Activated naive CD8-positive, alpha-beta T cell treated with anti-CD3 and anti-CD28 coated beads, Interleukin-2, amount 50 U/mL, for 24 hours (primary cell): ENCODE measurements around the gene CHRNA7.

Experiments used
- ATAC-seq: fragments of 150-1000 bp; cut with Tn5 transposase; one replicate; pipeline ENCODE4 v1.10.0; 2021
- DNase-seq: peaks from one replicate; pipeline ENCODE4 v3.0.0; 2021
- H3K27ac Mint-ChIP-seq: one replicate; pipeline ENCODE4 v1.8.0; 2021; ENCODE audit warnings: mild to moderate bottlenecking, mixed read lengths
- H3K27me3 Mint-ChIP-seq: one replicate; pipeline ENCODE4 v1.8.0; 2021; ENCODE audit warnings: mixed read lengths
- H3K36me3 Mint-ChIP-seq: one replicate; pipeline ENCODE4 v1.8.0; 2021; ENCODE audit warnings: low read depth, mixed read lengths
- H3K4me1 Mint-ChIP-seq: one replicate; pipeline ENCODE4 v1.8.0; 2021; ENCODE audit warnings: mixed read lengths
- H3K4me3 Mint-ChIP-seq: one replicate; pipeline ENCODE4 v1.8.0; 2021; ENCODE audit warnings: mild to moderate bottlenecking, moderate library complexity, mixed read lengths
- H3K9me3 Mint-ChIP-seq: one replicate; pipeline ENCODE4 v1.8.0; 2021; ENCODE audit warnings: mixed read lengths

Gene CHRNA7

DNA sequence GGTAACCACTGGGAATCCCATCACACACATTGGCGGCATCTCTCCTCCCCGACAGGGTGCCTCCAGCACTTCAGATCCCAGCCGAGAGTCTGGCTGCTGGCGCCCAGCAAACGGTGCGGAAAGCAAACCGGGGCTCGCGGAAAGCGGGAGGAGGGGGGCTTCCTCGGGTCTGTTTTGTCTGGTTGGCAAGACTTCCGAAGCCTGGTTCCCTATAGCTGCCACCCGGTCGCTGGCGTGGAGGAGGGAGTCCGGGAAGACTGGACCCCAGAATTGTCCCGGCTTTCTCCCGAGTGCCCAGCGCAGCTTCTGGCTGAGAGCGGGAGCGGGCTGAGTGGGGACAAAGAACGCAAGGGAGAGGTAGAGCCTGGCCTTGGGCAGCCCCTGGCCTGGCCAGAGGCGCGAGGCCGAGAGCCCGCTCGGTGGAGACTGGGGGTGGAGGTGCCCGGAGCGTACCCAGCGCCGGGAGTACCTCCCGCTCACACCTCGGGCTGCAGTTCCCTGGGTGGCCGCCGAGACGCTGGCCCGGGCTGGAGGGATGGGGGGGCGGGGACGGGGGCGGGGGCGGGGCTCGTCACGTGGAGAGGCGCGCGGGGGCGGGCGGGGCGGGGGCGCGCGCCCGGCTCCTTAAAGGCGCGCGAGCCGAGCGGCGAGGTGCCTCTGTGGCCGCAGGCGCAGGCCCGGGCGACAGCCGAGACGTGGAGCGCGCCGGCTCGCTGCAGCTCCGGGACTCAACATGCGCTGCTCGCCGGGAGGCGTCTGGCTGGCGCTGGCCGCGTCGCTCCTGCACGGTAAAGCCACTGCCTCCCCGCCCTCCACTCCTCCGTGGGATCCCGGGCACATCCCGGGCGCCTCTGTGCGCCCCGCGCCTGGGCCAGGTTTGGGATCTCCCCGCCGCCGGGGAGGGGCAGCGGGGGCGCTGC, at the start of gene CHRNA7:
TSS of gene CHRNA7 (plus strand) at position 654 of the 920 bp plus-strand sequence. CDS start at position 734, 80 bp downstream.
- H3K36me3 Mint-ChIP-seq: no peaks in the 10 kb centered on the region
- peaks cover 2% of the 10 kb centered on the region for H3K4me1 Mint-ChIP-seq
- peaks cover 61% of the 10 kb centered on the region for H3K27me3 Mint-ChIP-seq
- ATAC-seq (peak; percentile 72), DNase-seq (peak; percentile 18)
- peak within 1 kb of the TSS; percentile 37 for H3K4me3 Mint-ChIP-seq
- no peak within 1 kb of the TSS for H3K27ac Mint-ChIP-seq
- H3K9me3 Mint-ChIP-seq: no peaks in the 10 kb centered on the region

DNA sequence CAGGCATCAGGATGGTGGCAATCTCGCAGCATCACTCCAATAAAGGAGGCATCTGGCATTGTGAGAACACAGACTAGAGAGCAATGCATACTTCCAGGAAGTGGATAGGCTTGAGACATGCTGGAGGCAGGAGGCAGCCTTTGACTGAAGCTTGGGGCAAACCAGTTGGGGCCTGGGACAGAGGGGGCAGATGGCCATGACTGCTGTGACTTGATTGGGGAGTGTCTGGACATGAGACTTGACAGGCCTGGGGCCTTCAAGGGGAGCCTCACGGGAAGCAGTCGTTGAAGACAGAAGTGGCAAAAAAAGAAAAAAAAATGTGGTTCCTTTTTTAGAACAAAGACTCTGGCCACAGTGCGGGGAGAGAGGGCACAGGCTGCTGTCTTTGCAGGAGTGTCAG, 44.7 kb upstream of the CHRNA7 start:
- Mint-ChIP-seq H3K4me1 (peaks cover 5% of the 10 kb centered on the region), H3K27me3 (peaks cover 2% of the 10 kb centered on the region), H3K27ac (no peak overlapping the region), H3K36me3 (no peaks in the 10 kb centered on the region), H3K4me3 (no peak overlapping the region), H3K9me3 (no peaks in the 10 kb centered on the region)
- no peak for DNase-seq
- ATAC-seq: no peak

- Mint-ChIP-seq H3K27ac (no peak overlapping the region), H3K4me1 (no peaks in the 10 kb centered on the region), H3K4me3 (no peak overlapping the region), H3K9me3 (no peaks in the 10 kb centered on the region), H3K36me3 (no peaks in the 10 kb centered on the region), H3K27me3 (peaks cover 4% of the 10 kb centered on the region)
- ATAC-seq: no peak
- DNase-seq: no peak
Observed at GRCh38 chr15:31993062-31993461, 37.3 kb upstream of the CHRNA7 start.

DNA sequence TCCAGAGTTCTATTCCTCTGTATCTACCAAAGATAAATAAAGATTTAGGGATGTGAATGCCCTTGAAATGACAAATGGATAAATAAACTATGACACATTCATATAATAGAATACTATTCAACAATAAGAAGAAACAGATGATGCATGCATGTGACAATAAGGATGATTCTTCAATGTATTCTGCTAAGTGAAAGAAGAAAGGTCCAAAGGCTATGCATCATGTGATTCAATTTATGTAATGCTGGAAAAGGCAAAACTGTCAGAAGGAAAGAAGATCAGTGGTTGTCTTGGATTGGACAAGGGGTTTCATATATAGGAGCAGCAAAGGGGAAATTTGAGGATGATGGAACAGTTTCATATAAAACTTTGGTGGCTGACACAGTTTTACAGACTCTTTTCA, 32.6 kb upstream of the CHRNA7 start:
- H3K27ac Mint-ChIP-seq: no peak overlapping the region
- no peak for DNase-seq
- no peak for ATAC-seq
- H3K27me3 Mint-ChIP-seq: peaks cover 10% of the 10 kb centered on the region
- H3K36me3 Mint-ChIP-seq: no peaks in the 10 kb centered on the region
- no peaks in the 10 kb centered on the region for H3K4me1 Mint-ChIP-seq
- no peak overlapping the region for H3K4me3 Mint-ChIP-seq
- H3K9me3 Mint-ChIP-seq: no peaks in the 10 kb centered on the region

DNA sequence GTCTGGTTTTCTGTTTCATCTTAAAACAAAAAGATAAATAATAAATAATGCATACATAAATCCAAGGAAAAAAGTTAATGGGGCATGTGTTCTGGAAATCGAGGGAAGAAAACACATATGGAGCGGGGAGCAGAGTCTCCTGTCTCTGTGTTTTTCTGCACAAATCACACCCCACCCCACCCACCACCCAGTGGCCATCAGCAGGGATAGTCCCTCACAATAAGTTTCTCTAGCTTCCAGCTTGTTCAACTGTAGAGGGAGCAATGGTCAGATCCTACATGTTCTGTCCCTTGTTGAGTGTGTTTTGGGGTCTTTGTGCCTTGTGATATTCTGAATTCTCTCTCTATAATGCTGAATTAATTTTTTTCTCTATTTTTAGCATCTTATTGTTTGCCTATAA, 26.8 kb upstream of the CHRNA7 start:
- Mint-ChIP-seq H3K4me1 (no peaks in the 10 kb centered on the region), H3K36me3 (no peaks in the 10 kb centered on the region), H3K9me3 (no peaks in the 10 kb centered on the region), H3K27me3 (peaks cover 17% of the 10 kb centered on the region), H3K27ac (no peak overlapping the region), H3K4me3 (no peak overlapping the region)
- DNase-seq: no peak
- ATAC-seq: no peak

DNA sequence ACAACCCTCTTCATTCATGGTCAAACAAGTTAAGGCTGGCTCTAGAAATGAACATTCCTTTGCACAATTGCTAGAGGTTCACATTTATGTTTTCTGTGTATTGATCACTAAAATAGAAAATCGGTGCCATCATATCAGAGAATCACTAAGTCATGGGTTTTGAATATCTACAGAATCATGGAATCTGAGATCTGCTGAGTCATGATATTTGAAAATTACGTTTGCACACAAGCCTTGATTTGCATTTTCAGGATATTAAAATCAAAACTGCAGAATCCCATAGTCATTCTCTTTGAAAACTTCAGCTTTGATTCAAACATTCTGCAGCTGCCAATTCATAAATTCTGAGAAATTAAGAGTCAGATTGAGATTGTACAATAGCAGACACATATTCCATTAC, 26.1 kb upstream of the CHRNA7 start:
- Mint-ChIP-seq H3K36me3 (no peaks in the 10 kb centered on the region), H3K4me1 (no peaks in the 10 kb centered on the region), H3K4me3 (no peak overlapping the region), H3K27me3 (peaks cover 21% of the 10 kb centered on the region), H3K27ac (no peak overlapping the region), H3K9me3 (no peaks in the 10 kb centered on the region)
- DNase-seq: no peak
- no peak for ATAC-seq

DNA sequence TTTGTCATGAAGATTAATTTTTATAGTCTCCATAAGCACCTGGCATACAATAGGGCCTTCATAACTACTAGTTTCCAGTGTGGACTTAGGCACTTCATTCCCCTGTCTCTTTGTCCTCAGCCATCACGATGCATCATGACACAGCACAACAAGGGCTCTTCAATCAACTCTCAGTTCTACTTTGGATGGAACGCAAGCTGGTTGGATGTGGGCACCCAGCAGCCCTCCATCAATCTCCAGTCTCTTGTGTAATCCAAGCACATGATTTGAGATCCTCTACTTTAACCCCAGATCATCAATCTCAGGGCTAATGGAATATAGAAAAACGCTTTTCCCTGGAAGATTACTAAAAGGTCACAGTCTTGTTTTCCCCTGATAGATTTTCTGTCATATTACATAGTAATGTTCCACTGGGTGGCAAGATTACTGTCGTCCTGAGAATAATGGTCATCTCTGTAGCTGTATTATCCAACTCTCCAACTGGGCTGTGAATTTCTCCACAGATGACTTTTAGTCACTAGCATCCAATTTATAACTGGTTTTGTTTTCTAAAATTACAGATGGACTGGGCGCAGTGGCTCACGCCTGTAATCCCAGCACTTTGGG, 22.9 kb upstream of the CHRNA7 start:
- Mint-ChIP-seq H3K36me3 (no peaks in the 10 kb centered on the region), H3K27ac (no peak overlapping the region), H3K4me1 (no peaks in the 10 kb centered on the region), H3K4me3 (no peak overlapping the region), H3K27me3 (peaks cover 18% of the 10 kb centered on the region), H3K9me3 (no peaks in the 10 kb centered on the region)
- DNase-seq (no peak), ATAC-seq (no peak)

DNA sequence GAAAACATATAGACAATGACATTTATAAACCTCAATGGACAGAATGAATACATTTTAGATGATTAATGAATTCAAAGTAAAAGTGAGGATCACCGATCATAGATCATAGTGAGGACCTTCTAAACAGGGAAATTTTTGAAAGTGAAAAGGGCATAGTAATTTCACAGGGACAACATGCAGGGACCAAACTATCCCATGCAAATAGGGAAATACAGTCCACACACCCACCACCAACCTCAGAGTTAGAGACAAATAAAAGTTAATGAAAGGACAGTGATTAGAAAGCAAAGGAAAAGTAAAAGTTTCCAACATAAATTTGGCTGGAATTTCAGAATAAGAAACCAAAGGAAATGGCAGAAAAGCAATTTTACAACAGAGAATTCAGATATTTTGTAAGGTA, 15.4 kb upstream of the CHRNA7 start:
- Mint-ChIP-seq H3K27me3 (peaks cover 13% of the 10 kb centered on the region), H3K27ac (no peak overlapping the region), H3K4me1 (no peaks in the 10 kb centered on the region)

DNA sequence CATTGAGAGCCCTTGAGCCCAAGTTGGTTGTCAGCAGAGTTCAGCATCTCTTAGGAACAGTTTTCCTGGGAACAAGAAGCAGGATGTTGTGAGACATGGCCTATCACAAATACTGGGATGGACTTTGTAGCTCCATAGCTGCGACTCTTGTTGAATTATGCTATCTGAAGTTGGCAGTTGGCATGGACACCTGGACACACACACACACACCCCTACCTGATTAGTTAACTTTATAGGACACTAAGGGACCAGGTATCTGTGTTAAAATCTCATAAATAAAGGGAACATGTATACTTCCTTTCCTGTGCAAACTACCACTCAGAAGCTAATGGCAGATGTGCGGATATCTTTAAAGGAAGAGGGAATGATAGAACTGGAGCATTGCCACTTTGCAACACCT, 10.2 kb upstream of the CHRNA7 start:
- DNase-seq (no peak), ATAC-seq (no peak)
- Mint-ChIP-seq H3K36me3 (no peaks in the 10 kb centered on the region), H3K9me3 (no peaks in the 10 kb centered on the region), H3K4me1 (no peaks in the 10 kb centered on the region), H3K27ac (no peak overlapping the region), H3K27me3 (peaks cover 12% of the 10 kb centered on the region), H3K4me3 (no peak overlapping the region)

More for the DNA sequence above, 15.4 kb upstream of the CHRNA7 start:
- DNase-seq (no peak), ATAC-seq (no peak)
- Mint-ChIP-seq H3K9me3 (no peaks in the 10 kb centered on the region), H3K4me3 (no peak overlapping the region), H3K36me3 (no peaks in the 10 kb centered on the region)

DNA sequence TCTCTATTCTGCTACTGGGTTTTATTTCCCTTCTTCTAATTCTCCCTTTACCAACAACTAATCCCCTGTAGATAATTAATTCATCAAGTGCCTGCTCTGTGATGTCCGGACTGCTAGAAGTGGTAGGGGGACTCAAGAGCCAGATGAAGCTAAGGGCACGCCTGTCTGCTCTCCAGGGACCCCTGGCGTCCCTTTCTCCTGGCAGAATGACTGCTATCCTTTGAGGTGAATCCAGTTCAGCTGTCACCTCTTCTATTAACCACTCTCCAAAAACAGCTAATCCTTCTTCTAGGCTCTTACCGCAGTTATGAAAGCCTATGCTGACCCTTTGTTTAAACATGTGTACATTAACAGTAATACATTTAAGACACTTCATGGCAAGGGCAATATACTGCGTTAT, 1.4 kb upstream of the CHRNA7 start:
- DNase-seq: no peak
- no peaks in the 10 kb centered on the region for H3K36me3 Mint-ChIP-seq
- H3K9me3 Mint-ChIP-seq: no peaks in the 10 kb centered on the region
- peaks cover 2% of the 10 kb centered on the region for H3K4me1 Mint-ChIP-seq
- no peak overlapping the region for H3K4me3 Mint-ChIP-seq
- H3K27me3 Mint-ChIP-seq: peaks cover 63% of the 10 kb centered on the region
- no peak for ATAC-seq
- no peak overlapping the region for H3K27ac Mint-ChIP-seq

- peak; percentile 22 for ATAC-seq
- peaks cover 2% of the 10 kb centered on the region for H3K4me1 Mint-ChIP-seq
- peaks cover 61% of the 10 kb centered on the region for H3K27me3 Mint-ChIP-seq
- no peak overlapping the region for H3K4me3 Mint-ChIP-seq
- no peaks in the 10 kb centered on the region for H3K9me3 Mint-ChIP-seq
- H3K27ac Mint-ChIP-seq: no peak overlapping the region
- no peak for DNase-seq
- no peaks in the 10 kb centered on the region for H3K36me3 Mint-ChIP-seq
Observed at GRCh38 chr15:32029409-32029861, 880 bp upstream of the CHRNA7 start.

- H3K27me3 Mint-ChIP-seq: peaks cover 58% of the 10 kb centered on the region
- no peaks in the 10 kb centered on the region for H3K9me3 Mint-ChIP-seq
Observed at GRCh38 chr15:32030795-32031194, 480 bp downstream of the CHRNA7 start.

DNA sequence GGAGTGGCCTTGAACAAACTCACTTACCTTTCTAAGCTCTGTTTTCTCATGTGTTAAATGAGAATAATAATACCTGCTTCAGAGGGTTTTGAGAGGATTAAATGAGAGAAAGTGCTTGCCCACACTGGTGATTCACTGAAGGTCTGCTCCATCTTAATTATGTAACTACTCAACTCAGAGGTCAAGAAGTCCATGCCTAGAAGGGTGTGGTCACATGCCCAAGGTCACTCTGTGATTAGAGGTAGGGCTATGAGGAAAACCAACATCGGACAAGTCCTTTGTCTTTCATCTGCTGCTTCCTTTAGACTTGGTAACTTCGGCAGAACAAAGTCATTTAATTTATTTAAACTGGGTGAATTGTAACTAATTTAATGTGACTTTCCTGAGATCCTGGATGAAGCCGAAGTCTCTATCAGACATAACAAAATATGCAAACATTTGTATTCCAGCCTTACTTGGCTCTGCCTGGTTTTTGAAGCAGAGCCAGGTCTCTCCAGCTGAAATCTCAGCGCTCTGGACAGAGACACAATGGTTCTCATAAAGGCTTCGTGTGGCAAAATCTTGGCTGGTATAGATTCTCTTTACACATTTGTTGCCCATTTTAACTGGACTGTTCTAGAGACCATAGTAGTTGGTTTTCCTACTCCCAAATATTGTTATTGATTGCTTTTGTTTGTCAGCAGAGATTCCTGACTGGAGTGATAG, 3.0 kb downstream of the CHRNA7 start:
- no peaks in the 10 kb centered on the region for H3K36me3 Mint-ChIP-seq
- H3K9me3 Mint-ChIP-seq: no peaks in the 10 kb centered on the region
- H3K27me3 Mint-ChIP-seq: peaks cover 46% of the 10 kb centered on the region
- no peak overlapping the region for H3K27ac Mint-ChIP-seq
- peaks cover 2% of the 10 kb centered on the region for H3K4me1 Mint-ChIP-seq
- ATAC-seq (no peak), DNase-seq (no peak)
- no peak overlapping the region for H3K4me3 Mint-ChIP-seq

More at GRCh38 chr15:32030795-32031194, 480 bp downstream of the CHRNA7 start:
- DNase-seq (no peak), ATAC-seq (no peak)
- peaks cover 2% of the 10 kb centered on the region for H3K4me1 Mint-ChIP-seq
- no peaks in the 10 kb centered on the region for H3K36me3 Mint-ChIP-seq
- H3K4me3 Mint-ChIP-seq: peak overlapping the region; percentile 37
- no peak overlapping the region for H3K27ac Mint-ChIP-seq

GRCh38 chr15:32034106-32034505, 3.8 kb downstream of the CHRNA7 start:
- DNase-seq (no peak), ATAC-seq (no peak)
- H3K9me3 Mint-ChIP-seq: no peaks in the 10 kb centered on the region

More at GRCh38 chr15:32034106-32034505, 3.8 kb downstream of the CHRNA7 start:
- no peaks in the 10 kb centered on the region for H3K36me3 Mint-ChIP-seq
- peaks cover 42% of the 10 kb centered on the region for H3K27me3 Mint-ChIP-seq
- no peak overlapping the region for H3K4me3 Mint-ChIP-seq
- H3K27ac Mint-ChIP-seq: no peak overlapping the region
- peaks cover 2% of the 10 kb centered on the region for H3K4me1 Mint-ChIP-seq
